Lower leg skin (tissue), 4 donors: ENCODE data around the gene FGD6. TPM values are rescaled to one million over a fixed set of nuclear protein-coding genes. Genes with fewer than 3 reads are reported as not detected.

Experiments
- DNase-seq, 2 donors: peaks; one replicate each; pipeline ENCODE4 v3.0.0-alpha.2; 2019; ENCODE audit warnings: low spot score in 2 of 2
- H3K4me3 ChIP-seq: fragments of 200-600 bp; sonication (generic); 2 replicates; pipeline ENCODE4 v1.5.1; 2017; ENCODE audit warnings: mild to moderate bottlenecking, low read depth; ENCODE audit not compliant: poor library complexity, severe bottlenecking
- POLR2A ChIP-seq, 2 donors: fragments of 450-650 bp; IDR thresholded peaks; one replicate each; pipeline ENCODE4 v1.6.1; 2016 to 2017; ENCODE audit warnings: antibody characterized with exemption in 2 of 2, mild to moderate bottlenecking in 1 of 2, moderate library complexity in 1 of 2
- WGBS, 2 donors: methylation state at CpG; one replicate each; pipeline ENCODE4 v1.1.5; 2018; 5-methylcytosine and 5-hydroxymethylcytosine counted together
- intact Hi-C: fragments of 100-400 bp; cut with DNase I; formaldehyde crosslinking; loops from one replicate; pipeline ENCODE4 v1.15.0; 2023; ENCODE audit warnings: low total_unique reads
- total RNA-seq, 4 donors: library from RNA; depleted of rRNA; stranded (reverse); fragments of >200 nt; gene quantifications; one replicate each; pipeline ENCODE4 v1.1.0, GENCODE V29; 2016
- TF ChIP-seq, protein P1 (sequence below), 3 donors: fragments of 450-650 bp; IDR thresholded peaks; one replicate each; pipeline ENCODE4 v1.5.1; 2016; ENCODE audit warnings: antibody characterized with exemption in 3 of 3, mild to moderate bottlenecking in 3 of 3, moderate library complexity in 2 of 3

FGD6 gene
- 10 to 100 TPM; 13.9 to 19.1 (median 14.7) TPM for total RNA-seq

DNA sequence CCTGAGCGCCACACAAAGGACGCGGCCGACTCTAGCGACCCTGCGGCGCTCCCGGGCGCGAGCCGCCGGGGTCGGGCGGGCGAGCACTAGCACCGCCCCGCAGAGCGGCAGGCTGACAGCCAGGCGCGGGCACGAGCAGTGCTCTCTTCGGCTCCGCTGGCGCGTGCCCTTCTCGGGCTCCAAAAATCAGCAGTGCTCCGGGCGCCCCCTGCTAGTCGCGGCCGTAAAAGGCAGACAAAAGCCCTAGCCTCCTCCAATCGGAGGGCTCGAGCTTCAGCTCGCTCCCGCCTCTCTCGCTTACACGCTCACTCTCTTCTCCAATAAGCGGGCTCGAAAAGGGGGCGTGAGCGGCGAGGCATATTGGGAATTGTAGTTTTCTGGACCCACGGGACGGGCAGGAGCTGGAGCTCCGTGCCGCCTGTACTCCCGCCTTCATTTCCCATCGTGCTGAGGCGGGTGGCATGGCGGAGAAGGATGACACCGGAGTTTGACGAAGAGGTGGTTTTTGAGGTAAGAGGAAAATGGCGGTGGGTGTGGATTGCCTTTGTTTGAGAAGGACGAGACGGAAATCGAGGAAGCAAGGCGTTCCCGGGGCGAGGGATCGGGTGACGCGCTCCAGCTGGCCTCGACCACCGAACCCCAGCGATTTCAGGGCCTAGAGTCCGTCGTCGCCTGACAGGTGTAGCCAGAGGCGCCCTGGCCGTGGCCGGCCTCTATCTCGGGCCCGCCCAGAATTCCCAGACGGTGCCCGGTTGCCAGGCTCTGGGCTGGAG is at the start of gene FGD6, which contains the start of gene VEZT:
Gene FGD6, minus strand, starts transcription at position 91 of the 773 bp plus-strand sequence. CDS start 227 bp downstream, outside the sequence.
Gene VEZT, plus strand, starts transcription at position 431 of the 773 bp plus-strand sequence. Its CDS starts 44 bp downstream, at position 475.
- DNase-seq = peak; percentile 99 to 100
- peak within 1 kb of the TSS; percentile 81 for H3K4me3 ChIP-seq
- TF ChIP-seq, protein P1, sequence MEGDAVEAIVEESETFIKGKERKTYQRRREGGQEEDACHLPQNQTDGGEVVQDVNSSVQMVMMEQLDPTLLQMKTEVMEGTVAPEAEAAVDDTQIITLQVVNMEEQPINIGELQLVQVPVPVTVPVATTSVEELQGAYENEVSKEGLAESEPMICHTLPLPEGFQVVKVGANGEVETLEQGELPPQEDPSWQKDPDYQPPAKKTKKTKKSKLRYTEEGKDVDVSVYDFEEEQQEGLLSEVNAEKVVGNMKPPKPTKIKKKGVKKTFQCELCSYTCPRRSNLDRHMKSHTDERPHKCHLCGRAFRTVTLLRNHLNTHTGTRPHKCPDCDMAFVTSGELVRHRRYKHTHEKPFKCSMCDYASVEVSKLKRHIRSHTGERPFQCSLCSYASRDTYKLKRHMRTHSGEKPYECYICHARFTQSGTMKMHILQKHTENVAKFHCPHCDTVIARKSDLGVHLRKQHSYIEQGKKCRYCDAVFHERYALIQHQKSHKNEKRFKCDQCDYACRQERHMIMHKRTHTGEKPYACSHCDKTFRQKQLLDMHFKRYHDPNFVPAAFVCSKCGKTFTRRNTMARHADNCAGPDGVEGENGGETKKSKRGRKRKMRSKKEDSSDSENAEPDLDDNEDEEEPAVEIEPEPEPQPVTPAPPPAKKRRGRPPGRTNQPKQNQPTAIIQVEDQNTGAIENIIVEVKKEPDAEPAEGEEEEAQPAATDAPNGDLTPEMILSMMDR (IDR thresholded peaks at IDR 0.05) = peak in 1 of 3 donors; percentile 18
- TF ChIP-seq POLR2A (IDR thresholded peaks at IDR 0.05) = peak in 1 of 2 donors; percentile 30
- intact Hi-C loops = loop anchor here (5.0 kb wide), 1 partner anchor 580 kb away; no protein-coding TSS in a partner anchor
- WGBS, 2 donors = 0% methylated on average over 57 to 69 of the region's 75 CpGs

- 94% methylated on average over 6 of the region's 6 CpGs for WGBS, 2 donors
- H3K4me3 ChIP-seq = no peak overlapping the region
- TF ChIP-seq, protein P1 (IDR thresholded peaks at IDR 0.05) = no peak
- TF ChIP-seq POLR2A (IDR thresholded peaks at IDR 0.05) = no peak
- intact Hi-C loops = no loop called here
- no peak for DNase-seq
These were observed 49.0 kb upstream of the FGD6 start for GRCh38 chr12:95266254-95266653.

DNA sequence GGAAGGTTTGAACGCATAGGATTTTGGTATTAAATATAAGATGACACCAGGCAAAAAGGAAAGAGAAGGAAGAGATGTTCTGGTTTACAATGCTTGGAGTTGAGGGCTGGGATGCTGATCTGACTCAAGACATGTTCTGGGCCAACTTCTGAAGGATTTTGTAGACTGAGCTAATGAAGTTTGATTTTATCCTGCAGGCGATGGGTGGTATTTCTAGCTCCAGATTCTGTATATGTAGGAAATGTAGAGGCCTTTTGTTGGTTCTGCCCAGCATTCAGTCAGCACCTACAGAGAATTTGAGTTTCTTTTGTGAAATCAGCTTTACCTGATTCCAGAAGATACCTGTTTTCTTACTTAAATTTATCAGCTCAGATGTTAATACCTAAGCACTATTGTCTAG is 48.5 kb upstream of the FGD6 start:
- TF ChIP-seq, protein P1 (IDR thresholded peaks at IDR 0.05) = no peak
- TF ChIP-seq POLR2A (IDR thresholded peaks at IDR 0.05) = no peak
- no peak overlapping the region for H3K4me3 ChIP-seq
- intact Hi-C loops = no loop called here
- no peak for DNase-seq
- WGBS, 2 donors = 85 to 92% methylated on average over 2 of the region's 2 CpGs

DNA sequence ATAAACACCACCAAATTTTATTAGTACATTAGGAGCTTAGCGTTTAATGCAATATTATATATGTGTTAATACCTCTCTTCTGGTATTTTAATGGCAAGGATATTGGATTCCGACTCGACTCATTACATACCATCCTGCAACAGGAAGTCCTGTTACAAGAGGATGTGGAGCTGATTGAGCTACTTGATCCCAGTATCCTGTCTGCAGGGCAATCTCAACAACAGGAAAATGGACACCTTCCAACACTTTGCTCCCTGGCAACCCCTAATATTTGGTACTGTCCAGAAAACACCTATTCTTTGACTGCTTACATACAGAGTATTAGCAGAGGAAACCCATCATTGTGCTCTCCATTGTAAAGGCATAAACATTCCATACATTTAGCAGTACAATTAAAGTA is 45.5 kb upstream of the FGD6 start:
- no peak for DNase-seq
- WGBS, 2 donors = 57 to 69% methylated on average over 3 of the region's 3 CpGs
- no peak overlapping the region for H3K4me3 ChIP-seq
- intact Hi-C loops = loop anchor here (2.0 kb wide), 1 partner anchor 30 kb away; no protein-coding TSS in a partner anchor
- TF ChIP-seq, protein P1 (IDR thresholded peaks at IDR 0.05) = no peak
- TF ChIP-seq POLR2A (IDR thresholded peaks at IDR 0.05) = no peak

DNA sequence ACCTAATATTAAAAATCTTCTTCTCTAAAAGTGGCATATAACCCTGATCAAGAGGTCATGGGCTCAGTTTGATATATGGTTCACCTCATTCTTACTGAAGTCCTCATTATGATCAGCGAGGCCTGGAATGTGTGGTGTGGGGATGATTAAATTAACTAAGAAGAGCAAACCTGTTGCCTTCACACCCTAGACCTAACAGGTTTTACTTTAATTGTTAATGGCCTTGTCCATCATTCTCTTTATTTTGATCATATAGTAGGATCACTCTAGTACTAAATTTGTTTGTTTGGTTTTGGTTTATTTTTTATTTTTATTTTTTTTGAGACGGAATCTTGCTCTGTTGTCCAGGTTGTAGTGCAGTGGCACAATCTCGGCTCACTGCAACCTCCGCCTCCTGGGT is 43.8 kb upstream of the FGD6 start:
- TF ChIP-seq, protein P1 (IDR thresholded peaks at IDR 0.05) = no peak
- TF ChIP-seq POLR2A (IDR thresholded peaks at IDR 0.05) = no peak
- H3K4me3 ChIP-seq = no peak overlapping the region
- intact Hi-C loops = no loop called here
- DNase-seq = no peak
- WGBS, 2 donors = 96% methylated on average over 4 of the region's 4 CpGs
